HepG2 (cell line): ENCODE measurements around the gene MRPL37. TPM values are rescaled to one million over a fixed set of nuclear protein-coding genes. Genes with fewer than 3 reads are reported as not detected.

ENCODE experiments used
- ATF7 ChIP-seq, 2 experiments: fragments of 450-650 bp in 1 of 2; sonication (generic) in 1 of 2; formaldehyde crosslinking in 1 of 2; IDR thresholded peaks; 2 replicates each; pipeline versions ENCODE4 v1.4.0 to v1.6.1; 2016 to 2020; ENCODE audit warnings: antibody characterized with exemption in 1 of 2, mild to moderate bottlenecking in 1 of 2, missing genetic modification reagents in 1 of 2
- BCL6 ChIP-seq: IDR thresholded peaks from 2 replicates; pipeline ENCODE4 v1.6.1; 2016; ENCODE audit warnings: missing genetic modification reagents, missing compliant biosample characterization
- GFI1 ChIP-seq: sonication (generic); formaldehyde crosslinking; IDR thresholded peaks from 2 replicates; pipeline ENCODE4 v1.5.0; 2020; ENCODE audit warnings: missing genetic modification reagents, mild to moderate bottlenecking, borderline replicate concordance
- IRX3 ChIP-seq: sonication (generic); formaldehyde crosslinking; IDR thresholded peaks from 2 replicates; pipeline ENCODE4 v1.8.1; 2023; ENCODE audit warnings: mild to moderate bottlenecking, low read depth, missing genetic modification reagents, borderline replicate concordance
- MYC ChIP-seq: sonication (generic); formaldehyde crosslinking; IDR thresholded peaks from 2 replicates; pipeline ENCODE4 v1.9.0; 2021; ENCODE audit warnings: missing genetic modification reagents, borderline replicate concordance
- MZF1 ChIP-seq: sonication (generic); formaldehyde crosslinking; IDR thresholded peaks from 2 replicates; pipeline ENCODE4 v1.8.1; 2023; ENCODE audit warnings: mild to moderate bottlenecking, missing genetic modification reagents, borderline replicate concordance
- NFKB2 ChIP-seq: sonication (generic); formaldehyde crosslinking; IDR thresholded peaks from 2 replicates; pipeline ENCODE4 v1.4.0; 2020; ENCODE audit warnings: missing genetic modification reagents, borderline replicate concordance
- NR2F1 ChIP-seq, 2 experiments: fragments of 450-650 bp in 1 of 2; formaldehyde crosslinking in 1 of 2; IDR thresholded peaks; 2 replicates each; pipeline versions ENCODE4 v1.5.0 to v1.6.1; 2016 to 2020; ENCODE audit warnings: mild to moderate bottlenecking in 1 of 2, missing compliant biosample characterization in 1 of 2, missing genetic modification reagents in 1 of 2, moderate library complexity in 1 of 2
- PBX2 ChIP-seq: IDR thresholded peaks from 2 replicates; pipeline ENCODE4 v1.6.1; 2016; ENCODE audit warnings: control low read depth
- PREB ChIP-seq: sonication (generic); formaldehyde crosslinking; IDR thresholded peaks from 2 replicates; pipeline ENCODE4 v1.4.0; 2020; ENCODE audit warnings: missing genetic modification reagents
- SALL2 ChIP-seq: sonication (generic); formaldehyde crosslinking; IDR thresholded peaks from 2 replicates; pipeline ENCODE4 v1.8.1; 2023; ENCODE audit warnings: mild to moderate bottlenecking, missing genetic modification reagents, inconsistent platforms
- SOX13 ChIP-seq, 3 experiments: fragments of 450-650 bp in 1 of 3; sonication (generic) in 1 of 3; formaldehyde crosslinking in 1 of 3; IDR thresholded peaks in 2 of 3; conservative IDR thresholded peaks in 1 of 3; 2 replicates each; pipeline versions ENCODE4 v1.5.0 to v1.6.1; 2016 to 2020; ENCODE audit warnings: antibody characterized with exemption in 1 of 3, mild to moderate bottlenecking in 1 of 3, missing compliant biosample characterization in 1 of 3, missing genetic modification reagents in 1 of 3, moderate library complexity in 1 of 3
- SRSF9 ChIP-seq: fragments of 200-400 bp; formaldehyde crosslinking; IDR thresholded peaks from 2 replicates; pipeline ENCODE4 v1.6.1; 2018; ENCODE audit warnings: borderline replicate concordance, mild to moderate bottlenecking, low read depth, low read length; ENCODE audit not compliant: insufficient read depth, poor library complexity, severe bottlenecking
- ZBTB1 ChIP-seq: sonication (generic); formaldehyde crosslinking; IDR thresholded peaks from 2 replicates; pipeline ENCODE4 v1.4.0; 2020; ENCODE audit warnings: missing genetic modification reagents, borderline replicate concordance
- ZBTB25 ChIP-seq: IDR thresholded peaks from 2 replicates; pipeline ENCODE4 v1.6.1; 2018; ENCODE audit warnings: missing genetic modification reagents
- ZBTB37 ChIP-seq: sonication (generic); formaldehyde crosslinking; IDR thresholded peaks from 2 replicates; pipeline ENCODE4 v1.4.0; 2020; ENCODE audit warnings: mild to moderate bottlenecking, missing genetic modification reagents
- ZBTB42 ChIP-seq: sonication (generic); formaldehyde crosslinking; IDR thresholded peaks from 2 replicates; pipeline ENCODE4 v1.5.0; 2020; ENCODE audit warnings: mild to moderate bottlenecking, missing genetic modification reagents
- ZNF296 ChIP-seq: sonication (generic); formaldehyde crosslinking; conservative IDR thresholded peaks from 2 replicates; pipeline ENCODE4 v1.5.0; 2020; ENCODE audit warnings: mild to moderate bottlenecking, missing genetic modification reagents
- ZNF577 ChIP-seq: sonication (generic); formaldehyde crosslinking; IDR thresholded peaks from 2 replicates; pipeline ENCODE4 v1.4.0; 2020; ENCODE audit warnings: mild to moderate bottlenecking, low read depth, missing genetic modification reagents, borderline replicate concordance
- ZNF619 ChIP-seq: sonication (generic); formaldehyde crosslinking; IDR thresholded peaks from 2 replicates; pipeline ENCODE4 v1.4.0; 2020; ENCODE audit warnings: mild to moderate bottlenecking, missing genetic modification reagents
- ZNF737 ChIP-seq: sonication (generic); formaldehyde crosslinking; IDR thresholded peaks from 2 replicates; pipeline ENCODE4 v1.5.0; 2020; ENCODE audit warnings: missing genetic modification reagents, mild to moderate bottlenecking, borderline replicate concordance
- ZNF777 ChIP-seq: sonication (generic); formaldehyde crosslinking; IDR thresholded peaks from 2 replicates; pipeline ENCODE4 v1.4.0; 2020; ENCODE audit warnings: missing genetic modification reagents
- ZNF891 ChIP-seq: sonication (generic); formaldehyde crosslinking; IDR thresholded peaks from 2 replicates; pipeline ENCODE4 v1.5.0; 2020; ENCODE audit warnings: mild to moderate bottlenecking, missing genetic modification reagents
- ZSCAN21 ChIP-seq: sonication (generic); formaldehyde crosslinking; IDR thresholded peaks from 2 replicates; pipeline ENCODE4 v1.8.0; 2022; ENCODE audit warnings: mild to moderate bottlenecking, missing genetic modification reagents, moderate library complexity, borderline replicate concordance
- polyA plus RNA-seq, 8 experiments: library from polyadenylated mRNA; depleted of rRNA in 3 of 8; stranded (reverse) in 7 of 8; unstranded in 1 of 8; fragments of >200 nt; fragmentation: Illumina TruSeq in 4 of 8; extraction: Trizol in 4 of 8; gene quantifications; 2 replicates each; pipeline versions ENCODE4 v1.2.1 to v1.2.3, GENCODE V29; 2011 to 2016; ENCODE audit warnings: low read depth in 4 of 8, missing spikeins in 1 of 8, mixed read lengths in 1 of 8; ENCODE audit not compliant: insufficient read depth in 1 of 8
- total RNA-seq, 5 experiments: library from RNA; depleted of rRNA; stranded (reverse); fragments of >200 nt; fragmentation: Illumina TruSeq; extraction: Trizol; gene quantifications; 2 replicates each; pipeline ENCODE4 v1.2.3, GENCODE V29; 2016; ENCODE audit warnings: low read depth in 1 of 5

Gene MRPL37
- total and polyA plus RNA-seq, 2 of the 13 experiments (the other 11 are each of a cell fraction or from before 2014, with no cell fraction given): 31.7 to 127 TPM

- TF ChIP-seq SOX13 (IDR thresholded peaks at IDR 0.05): no peak
- no peak for TF ChIP-seq SOX13 (CRISPR knock-in tag; conservative IDR thresholded peaks at IDR 0.05 in 1 of 2, IDR thresholded peaks at IDR 0.05 in 1 of 2)
- 0 out of 2 replicates have a peak, but pooled peaks have one; percentile 3 for TF ChIP-seq ZBTB42 (CRISPR knock-in tag)
- peak; percentile 21; the same call in 1 of the 2 replicates for TF ChIP-seq ZNF891 (CRISPR knock-in tag)
- TF ChIP-seq SRSF9: no peak
- TF ChIP-seq ZNF577 (CRISPR knock-in tag): no peak
- 0 out of 2 replicates have a peak, but pooled peaks have one; percentile 12 for TF ChIP-seq ZNF619
- peak; percentile 76; the same call in 1 of the 2 replicates for TF ChIP-seq NFKB2
- TF ChIP-seq ZNF296 (CRISPR knock-in tag): no peak
- peak; percentile 98 for TF ChIP-seq PBX2 (CRISPR knock-in tag)
- TF ChIP-seq NR2F1 (CRISPR knock-in tag; IDR thresholded peaks at IDR 0.05): no peak
- TF ChIP-seq ZBTB1 (CRISPR knock-in tag): no peak
- peak; percentile 58; the same call in 1 of the 2 replicates for TF ChIP-seq ZNF737 (CRISPR knock-in tag)
- TF ChIP-seq GFI1 (CRISPR knock-in tag): no peak
- peak; percentile 82; the same call in 1 of the 2 replicates for TF ChIP-seq MYC (CRISPR knock-in tag)
- TF ChIP-seq ZBTB25: peak; percentile 44
- 0 out of 2 replicates have a peak, but pooled peaks have one; percentile 24 for TF ChIP-seq ZNF777 (CRISPR knock-in tag)
- no peak for TF ChIP-seq ZSCAN21
- no peak for TF ChIP-seq ATF7 (IDR thresholded peaks at IDR 0.05)
- no peak for TF ChIP-seq ATF7 (CRISPR knock-in tag; IDR thresholded peaks at IDR 0.05)
- TF ChIP-seq MZF1 (CRISPR knock-in tag): no peak
- TF ChIP-seq SALL2: peak; percentile 59; the same call in 1 of the 2 replicates
- TF ChIP-seq ZBTB37 (CRISPR knock-in tag): no peak
- no peak for TF ChIP-seq BCL6 (CRISPR knock-in tag)
- no peak for TF ChIP-seq IRX3 (CRISPR knock-in tag)
- no peak for TF ChIP-seq PREB (CRISPR knock-in tag)
Measured at GRCh38 chr1:54199765-54200518, at the start of gene MRPL37, which contains the start of gene CYB5RL (continued).
